H1 (cell line): ENCODE measurements around the gene MUC5B. TPM values are rescaled to one million over a fixed set of nuclear protein-coding genes. Genes with fewer than 3 reads are reported as not detected.

Experiments used
- CTCF ChIA-PET: fragments of 300-600 bp; sonication (Branson Sonifier 250); formaldehyde crosslinking; loops from one replicate; lab custom pipeline; 2021; ENCODE audit not compliant: partially characterized antibody; lab: Charles Lee
- POLR2A ChIA-PET: fragments of 300-600 bp; sonication (Branson Sonifier 250); formaldehyde crosslinking; loops from one replicate; lab custom pipeline; 2021; ENCODE audit warnings: inconsistent platforms; ENCODE audit not compliant: partially characterized antibody; lab: Charles Lee
- DNase-seq, 2 experiments: peaks; one replicate each; pipeline versions ENCODE4 v3.0.0 to v3.0.0-alpha.2; 2010 to 2022; ENCODE audit warnings: low spot score in 2 of 2, low read depth in 1 of 2, mixed read lengths in 1 of 2
- FAIRE-seq: peaks from 2 replicates; lab custom pipeline; 2011; peaks lifted over from hg19 to GRCh38; lab: Jason Lieb, UNC
- H2AFZ ChIP-seq: 2 replicates; pipeline ENCODE4 v1.8.1; 2012; ENCODE audit warnings: low read length, inconsistent platforms
- H2AK5ac ChIP-seq: 2 replicates; pipeline ENCODE4 v1.6.1; 2013; ENCODE audit warnings: low read depth, low read length
- H2BK120ac ChIP-seq: replicated peaks from 2 replicates; pipeline ENCODE3; 2013; ENCODE audit warnings: low read depth, low read length, inconsistent platforms
- H2BK12ac ChIP-seq: 2 replicates; pipeline ENCODE4 v1.6.1; 2013; ENCODE audit warnings: low read depth, low read length
- H2BK15ac ChIP-seq: 2 replicates; pipeline ENCODE4 v1.6.1; 2013; ENCODE audit warnings: low read length
- H2BK20ac ChIP-seq: 2 replicates; pipeline ENCODE4 v1.6.1; 2013; ENCODE audit warnings: low read length
- H2BK5ac ChIP-seq: 2 replicates; pipeline ENCODE4 v1.6.1; 2013; ENCODE audit warnings: low read depth, low read length
- H3K14ac ChIP-seq: 2 replicates; pipeline ENCODE4 v1.6.1; 2013; ENCODE audit warnings: inconsistent platforms; ENCODE audit not compliant: insufficient read length
- H3K18ac ChIP-seq: 2 replicates; pipeline ENCODE4 v1.6.1; 2013; ENCODE audit warnings: low read length; ENCODE audit errors: extremely low read depth
- H3K23ac ChIP-seq: 2 replicates; pipeline ENCODE4 v1.6.1; 2013; ENCODE audit warnings: inconsistent platforms; ENCODE audit not compliant: insufficient read length
- H3K23me2 ChIP-seq: 2 replicates; pipeline ENCODE4 v1.6.1; 2013; ENCODE audit warnings: low read depth, low read length
- H3K27ac ChIP-seq: 2 replicates; pipeline ENCODE4 v1.6.1; 2011; ENCODE audit warnings: low read depth, low read length, inconsistent platforms
- H3K27me3 ChIP-seq, 4 experiments: replicated peaks in 1 of 4; 1 replicate in 1 of 4; 2 replicates in 3 of 4; pipeline versions ENCODE4 v1.6.1 to v1.8.1; 2011 to 2013; ENCODE audit warnings: low read length in 3 of 4, mild to moderate bottlenecking in 3 of 4, inconsistent platforms in 2 of 4, mixed read lengths in 2 of 4, moderate library complexity in 1 of 4; ENCODE audit not compliant: control insufficient read depth in 3 of 4, insufficient read depth in 3 of 4; ENCODE audit errors: extremely low read depth in 1 of 4
- H3K36me3 ChIP-seq, 4 experiments: 2 replicates each; pipeline versions ENCODE4 v1.6.1 to v1.8.1; 2011 to 2013; ENCODE audit warnings: mild to moderate bottlenecking in 4 of 4, low read length in 3 of 4, moderate library complexity in 2 of 4, control low read depth in 1 of 4, inconsistent platforms in 1 of 4; ENCODE audit not compliant: insufficient read depth in 4 of 4, control insufficient read depth in 2 of 4
- H3K4ac ChIP-seq: replicated peaks from 2 replicates; pipeline ENCODE3; 2013; ENCODE audit warnings: low read length, low read depth, mixed read lengths, inconsistent platforms; ENCODE audit not compliant: insufficient read length
- H3K4me1 ChIP-seq, 4 experiments: replicated peaks in 1 of 4; 1 replicate in 1 of 4; 2 replicates in 3 of 4; pipeline versions ENCODE4 v1.6.1 to v1.8.1; 2011 to 2013; ENCODE audit warnings: low read length in 3 of 4, inconsistent platforms in 2 of 4, mixed read lengths in 1 of 4; ENCODE audit not compliant: insufficient read depth in 4 of 4, control insufficient read depth in 3 of 4
- H3K4me2 ChIP-seq, 2 experiments: 2 replicates each; pipeline versions ENCODE4 v1.6.1 to v1.8.1; 2011 to 2013; ENCODE audit warnings: low read depth in 2 of 2, low read length in 2 of 2, control low read depth in 1 of 2, inconsistent platforms in 1 of 2, mild to moderate bottlenecking in 1 of 2; ENCODE audit not compliant: insufficient read depth in 1 of 2
- H3K4me3 ChIP-seq, 4 experiments: fragments of 200-600, 300-600 bp in 1 of 4; sonication (generic), shearing (Covaris generic), sonication (Bioruptor Twin) in 1 of 4; 2 replicates each; pipeline versions ENCODE4 v1.5.1 to v1.8.1; 2011 to 2016; ENCODE audit warnings: low read length in 4 of 4, low read depth in 3 of 4, control low read depth in 2 of 4, inconsistent platforms in 2 of 4, mild to moderate bottlenecking in 2 of 4, mixed read lengths in 1 of 4, moderate library complexity in 1 of 4; ENCODE audit not compliant: insufficient read depth in 2 of 4; ENCODE audit errors: extremely low read depth in 1 of 4
- H3K56ac ChIP-seq: replicated peaks from 2 replicates; pipeline ENCODE3; 2013; ENCODE audit warnings: low read depth, mild to moderate bottlenecking, mixed read lengths, low read length, inconsistent platforms; ENCODE audit not compliant: insufficient read length
- H3K79me1 ChIP-seq: 2 replicates; pipeline ENCODE4 v1.6.1; 2013; ENCODE audit warnings: low read depth, low read length, control low read depth
- H3K79me2 ChIP-seq, 2 experiments: 2 replicates each; pipeline versions ENCODE4 v1.6.1 to v1.8.1; 2012 to 2013; ENCODE audit warnings: low read length in 2 of 2, mild to moderate bottlenecking in 2 of 2, inconsistent platforms in 1 of 2; ENCODE audit not compliant: insufficient read depth in 2 of 2, control insufficient read depth in 1 of 2
- H3K9ac ChIP-seq, 4 experiments: replicated peaks in 1 of 4; 1 replicate in 1 of 4; 2 replicates in 3 of 4; pipeline versions ENCODE4 v1.6.1 to v1.8.1; 2011 to 2013; ENCODE audit warnings: low read depth in 3 of 4, low read length in 3 of 4, control low read depth in 2 of 4, mild to moderate bottlenecking in 2 of 4, moderate library complexity in 2 of 4, inconsistent platforms in 1 of 4; ENCODE audit errors: extremely low read depth in 1 of 4
- H3K9me3 ChIP-seq, 2 experiments: 2 replicates each; pipeline versions ENCODE4 v1.6.1 to v1.8.1; 2012 to 2013; ENCODE audit warnings: mild to moderate bottlenecking in 2 of 2, moderate library complexity in 2 of 2, control low read depth in 1 of 2, inconsistent platforms in 1 of 2, low read depth in 1 of 2, low read length in 1 of 2, mixed read lengths in 1 of 2; ENCODE audit not compliant: insufficient read depth in 2 of 2
- H4K20me1 ChIP-seq, 2 experiments: replicated peaks in 1 of 2; 2 replicates each; pipeline versions ENCODE3 to v1.8.1; 2011 to 2013; ENCODE audit warnings: inconsistent platforms in 2 of 2, low read length in 2 of 2, mild to moderate bottlenecking in 1 of 2; ENCODE audit not compliant: insufficient read depth in 2 of 2, control insufficient read depth in 1 of 2
- H4K5ac ChIP-seq: 2 replicates; pipeline ENCODE4 v1.6.1; 2013; ENCODE audit warnings: low read length, low read depth, mixed read lengths, inconsistent platforms; ENCODE audit not compliant: insufficient read length
- H4K8ac ChIP-seq: 2 replicates; pipeline ENCODE4 v1.8.0; 2013; ENCODE audit warnings: mild to moderate bottlenecking, moderate library complexity, low read length, inconsistent platforms; ENCODE audit not compliant: insufficient read depth; ENCODE audit errors: extremely low read depth
- H4K91ac ChIP-seq: replicated peaks from 2 replicates; pipeline ENCODE3; 2013; ENCODE audit warnings: low read length, mixed read lengths, inconsistent platforms; ENCODE audit not compliant: insufficient read length
- BACH1 ChIP-seq: IDR thresholded peaks from 2 replicates; pipeline ENCODE4 v1.6.1; 2012; ENCODE audit warnings: low read length, improper control_type of control experiment
- E2F6 ChIP-seq: IDR thresholded peaks from 2 replicates; pipeline ENCODE4 v1.6.1; 2012; ENCODE audit warnings: inconsistent platforms
- POU5F1 ChIP-seq: IDR thresholded peaks from 2 replicates; pipeline ENCODE4 v1.6.1; 2011; ENCODE audit warnings: low read depth, mild to moderate bottlenecking, low read length, moderate library complexity
- RAD21 ChIP-seq, 2 experiments: IDR thresholded peaks in 1 of 2; conservative IDR thresholded peaks in 1 of 2; 2 replicates each; pipeline ENCODE4 v1.6.1; 2011; ENCODE audit warnings: low read depth in 2 of 2, low read length in 2 of 2, improper control_type of control experiment in 1 of 2, inconsistent platforms in 1 of 2, mild to moderate bottlenecking in 1 of 2, moderate library complexity in 1 of 2
- RNF2 ChIP-seq: fragments of 200-900, 300-1000 bp; sonication (generic); IDR thresholded peaks from 2 replicates; pipeline ENCODE4 v1.7.1; 2016; ENCODE audit warnings: borderline replicate concordance, low read depth, mild to moderate bottlenecking, antibody characterized with exemption, low read length; ENCODE audit not compliant: poor library complexity, severe bottlenecking; ENCODE audit errors: missing control alignments
- TAF7 ChIP-seq: optimal IDR thresholded peaks from 2 replicates; pipeline ENCODE3; 2011; ENCODE audit warnings: low read depth, mild to moderate bottlenecking, inconsistent platforms, low read length, moderate library complexity, borderline replicate concordance
- ZNF274 ChIP-seq: IDR thresholded peaks from 2 replicates; pipeline ENCODE4 v1.7.0; 2012; ENCODE audit warnings: low read length, borderline replicate concordance; ENCODE audit errors: extremely low read depth
- WGBS, 2 experiments: shearing (Covaris generic) in 1 of 2; methylation state at CpG; one replicate each; pipeline versions ENCODE4 v1.1.6 to v1.1.7; 2013 to 2015; ENCODE audit warnings: low lambda C conversion rate in 2 of 2, mixed read lengths in 2 of 2, inconsistent platforms in 1 of 2, low coverage in 1 of 2, missing lambda C conversion rate in 1 of 2; ENCODE audit not compliant: insufficient replicate concordance in 2 of 2, insufficient coverage in 1 of 2, insufficient read length in 1 of 2; ENCODE audit errors: extremely low coverage in 1 of 2, missing lambda C conversion rate in 1 of 2; 5-methylcytosine and 5-hydroxymethylcytosine counted together
- polyA plus RNA-seq, 7 experiments: library from polyadenylated mRNA; depleted of rRNA in 3 of 7; stranded (reverse) in 5 of 7; unstranded in 2 of 7; fragments of >200 nt in 5 of 7; fragments of 200-250 nt in 2 of 7; gene quantifications; 1 replicate in 5 of 7; 2 replicates in 1 of 7; 4 replicates in 1 of 7; pipeline versions ENCODE4 v1.2.1 to v1.2.3, GENCODE V29; 2011 to 2013; ENCODE audit warnings: missing spikeins in 2 of 7, mixed read lengths in 2 of 7
- total RNA-seq: library from RNA; stranded (reverse); fragmentation: NEBNext Ultra II Directional; extraction: Animal tissue kit (Norgen Biotek cat#: 25700); gene quantifications from 2 replicates; pipeline ENCODE4 v1.2.1, GENCODE V29; 2021

MUC5B gene
- total and polyA plus RNA-seq, 2 of the 8 experiments (the other 6 are each of a cell fraction or from before 2014, with no cell fraction given): 0.02 to 0.03 TPM

GRCh38 chr11:1297011-1297575 lies 74.2 kb downstream of the MUC5B start:
- Histone ChIP-seq H3K27ac (no peak overlapping the region; the same call in 1 of the 2 replicates), H3K4me1 (no peaks in the 10 kb centered on the region; a peak in 1 of 7 replicates), H3K27me3 (no peaks in the 10 kb centered on the region), H3K4ac (no peak overlapping the region), H2BK20ac (no peak overlapping the region), H2AFZ (no peak overlapping the region), H2AK5ac (no peak overlapping the region), H3K4me3 (no peak overlapping the region), H4K5ac (no peak overlapping the region), H3K9me3 (peaks cover 0 to 5% of the 10 kb centered on the region in 2 experiments; a peak in 1 of 4 replicates), H2BK5ac (no peak overlapping the region), H3K56ac (no peak overlapping the region), H4K91ac (no peak overlapping the region), H3K79me1 (peaks cover 13% of the 10 kb centered on the region), H2BK120ac (no peak overlapping the region), H4K20me1 (peaks cover 11 to 28% of the 10 kb centered on the region in 2 experiments), H3K18ac (no peak overlapping the region), H3K23ac (no peak overlapping the region), H2BK12ac (no peak overlapping the region), H3K36me3 (peaks cover 0 to 6% (median 0%) of the 10 kb centered on the region in 4 experiments; a peak in 2 of 8 replicates), H3K14ac (no peak overlapping the region), H3K9ac (no peak overlapping the region), H3K4me2 (no peak overlapping the region), H3K23me2 (no peaks in the 10 kb centered on the region), H4K8ac (no peak overlapping the region), H3K79me2 (peaks cover 3 to 47% of the 10 kb centered on the region in 2 experiments; a peak in 3 of 4 replicates), H2BK15ac (no peak overlapping the region)
- no peak for DNase-seq
- WGBS, 2 experiments: 91% methylated on average over 17 of the region's 25 CpGs; no CpG with 5 or more reads in 1 of the 2 experiments
- ChIA-PET POLR2A (no interaction called here), CTCF (interaction anchor here (0.6 kb wide), 1 partner anchor 579 kb away, joined by 3 read pairs; no protein-coding TSS in a partner anchor)
- no peak for TF ChIP-seq POU5F1
- no peak for TF ChIP-seq BACH1
- TF ChIP-seq TAF7: no peak
- no peak for TF ChIP-seq RAD21 (IDR thresholded peaks at IDR 0.05 in 1 of 2, conservative IDR thresholded peaks at IDR 0.05 in 1 of 2; ENCODE audit: low read depth in 2 of 2, low read length in 2 of 2)
- no peak for TF ChIP-seq RNF2
- TF ChIP-seq E2F6: no peak
- no peak for TF ChIP-seq ZNF274
- no peak for FAIRE-seq
